Measurements from ENCODE around the gene TCP11L2. TPM values are rescaled to one million over a fixed set of nuclear protein-coding genes. Genes with fewer than 3 reads are reported as not detected.
"Not testable (repeated sequence)": the region's sequence is repeated elsewhere in the genome, so short reads cannot be mapped to it uniquely, and the experiment has no call there.

Gene TCP11L2
- total RNA-seq, 1 donor from 2014 or later, result 31.6 TPM

DNA sequence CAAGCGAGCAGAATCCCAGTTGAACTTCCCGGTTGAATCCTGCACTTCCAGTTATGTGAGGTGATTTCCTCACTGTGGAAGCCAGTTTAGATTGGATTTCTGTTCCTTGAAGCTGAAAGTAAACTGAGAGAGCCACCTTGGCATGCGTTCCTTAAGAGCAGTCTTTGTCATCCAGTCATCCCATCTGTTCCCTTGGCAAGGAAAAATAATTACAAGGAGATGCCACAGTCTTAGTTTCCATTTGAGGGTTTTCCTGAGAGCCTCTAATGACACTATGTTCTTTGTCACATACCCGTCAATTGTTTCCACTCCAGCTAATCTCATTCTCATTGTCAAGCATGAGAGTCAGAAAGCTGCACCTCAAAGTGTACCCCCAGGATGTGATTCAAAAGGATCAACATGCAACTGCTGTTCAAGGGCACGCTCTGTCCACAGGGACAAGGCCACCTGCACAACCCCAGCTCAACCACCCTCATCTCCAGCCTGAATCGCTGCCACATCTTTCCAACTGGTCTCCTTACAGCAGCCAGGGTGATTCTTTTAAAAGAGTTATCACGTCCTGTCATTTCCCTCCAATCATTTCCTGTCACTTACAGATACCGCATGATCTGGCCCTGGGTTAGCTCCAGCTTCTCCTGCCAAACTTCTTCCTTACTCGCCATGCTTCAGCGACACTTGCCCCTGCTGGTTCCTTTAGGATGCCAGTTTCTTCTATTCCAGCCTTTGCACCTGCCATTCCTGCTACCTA lies 18.0 kb upstream of the TCP11L2 start:
- DNase-seq (ENCODE audit: low read depth), result no peak
- Histone ChIP-seq H3K27me3 (ENCODE audit: control insufficient read depth, insufficient read depth, low read length) (no peaks in the 10 kb centered on the region), H3K36me3 (ENCODE audit: control insufficient read depth, insufficient read depth, low read length) (no peaks in the 10 kb centered on the region), H3K4me3 (ENCODE audit: low read depth, low read length) (no peak overlapping the region)
- TF ChIP-seq CTCF (IDR thresholded peaks at IDR 0.05; ENCODE audit: insufficient read depth, low read length, severe bottlenecking), result no peak
- FAIRE-seq, result no peak

DNA sequence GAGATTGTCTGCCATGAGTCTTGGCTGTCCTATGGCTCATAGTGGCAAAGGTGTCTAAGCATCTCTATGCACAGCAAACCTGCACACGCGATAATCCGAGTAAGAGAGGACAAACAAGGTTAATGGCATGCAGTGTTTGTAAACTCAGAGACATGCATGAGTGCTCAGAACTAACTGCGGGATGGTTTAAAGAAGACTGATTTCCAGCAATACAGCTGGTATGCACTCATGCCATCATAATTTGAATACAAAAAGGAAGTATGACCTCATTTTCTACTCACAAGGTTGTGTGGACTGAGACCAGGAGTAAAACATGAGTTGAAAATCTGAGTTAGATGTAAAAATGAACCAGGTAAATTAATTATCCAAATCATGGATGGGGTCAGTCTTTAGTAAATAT lies 16.6 kb upstream of the TCP11L2 start:
- DNase-seq (ENCODE audit: low read depth), result no peak
- no peak overlapping the region for H3K4me3 ChIP-seq (ENCODE audit: low read depth, low read length)
- no peak for TF ChIP-seq CTCF (IDR thresholded peaks at IDR 0.05; ENCODE audit: insufficient read depth, low read length, severe bottlenecking)
- no peak for FAIRE-seq
- no peaks in the 10 kb centered on the region for H3K36me3 ChIP-seq (ENCODE audit: control insufficient read depth, insufficient read depth, low read length)
- H3K27me3 ChIP-seq (ENCODE audit: control insufficient read depth, insufficient read depth, low read length), result no peaks in the 10 kb centered on the region

DNA sequence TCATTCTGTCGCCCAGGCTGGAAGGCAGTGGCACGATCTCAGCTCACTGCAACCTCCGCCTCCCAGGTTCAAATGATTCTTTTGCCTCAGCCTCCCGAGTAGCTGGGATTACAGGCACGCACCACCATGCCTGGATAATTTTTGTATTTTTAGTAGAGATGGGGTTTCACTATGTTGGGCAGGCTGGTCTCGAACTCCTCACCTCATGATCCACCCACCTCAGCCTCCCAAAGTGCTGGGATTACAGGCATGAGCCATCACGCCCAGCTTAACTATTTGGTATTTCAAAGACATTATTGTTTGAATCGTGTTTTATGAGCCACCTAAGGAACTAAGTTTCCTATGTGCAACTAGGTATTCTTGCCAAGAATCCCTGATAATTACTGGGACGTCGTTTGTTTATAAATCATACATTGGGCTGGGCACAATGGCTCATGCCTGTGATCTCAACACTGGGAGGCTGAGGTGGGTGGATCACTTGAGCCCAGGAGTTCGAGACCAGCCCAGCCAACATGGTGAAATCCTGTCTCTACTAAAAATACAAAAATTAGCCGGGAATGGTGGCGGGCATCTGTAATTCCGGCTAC lies 15.9 kb upstream of the TCP11L2 start:
- H3K4me3 ChIP-seq (ENCODE audit: low read depth, low read length); H3K27me3 ChIP-seq (ENCODE audit: control insufficient read depth, insufficient read depth, low read length); H3K36me3 ChIP-seq (ENCODE audit: control insufficient read depth, insufficient read depth, low read length); FAIRE-seq; DNase-seq (ENCODE audit: low read depth): not testable (repeated sequence)

- DNase-seq (ENCODE audit: low read depth) (no peak), FAIRE-seq (no peak)
- Histone ChIP-seq H3K36me3 (ENCODE audit: control insufficient read depth, insufficient read depth, low read length) (no peaks in the 10 kb centered on the region), H3K27me3 (ENCODE audit: control insufficient read depth, insufficient read depth, low read length) (no peaks in the 10 kb centered on the region), H3K4me3 (ENCODE audit: low read depth, low read length) (no peak overlapping the region)
- no peak for TF ChIP-seq CTCF (IDR thresholded peaks at IDR 0.05; ENCODE audit: insufficient read depth, low read length, severe bottlenecking)
Measured at GRCh38 chr12:106287364-106287763, 15.2 kb upstream of the TCP11L2 start.

DNA sequence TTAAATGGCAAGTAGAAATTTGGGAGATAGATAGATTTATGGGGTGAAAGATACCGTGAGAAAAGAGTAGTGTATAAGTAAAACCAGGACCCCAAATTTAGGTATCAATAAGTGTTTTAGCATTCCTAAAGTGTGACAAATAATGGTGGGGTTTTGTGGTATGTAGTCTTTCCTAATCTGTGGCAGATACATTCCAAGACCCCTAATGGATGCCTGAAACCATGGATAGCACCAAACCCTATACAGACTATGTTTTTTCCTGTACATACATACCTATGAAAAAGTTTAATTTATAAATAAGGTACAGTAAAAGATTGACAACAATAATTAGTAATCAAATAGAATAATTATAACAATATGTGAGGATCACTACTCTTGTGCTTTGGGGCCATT lies 14.4 kb upstream of the TCP11L2 start:
- FAIRE-seq (no peak), DNase-seq (ENCODE audit: low read depth) (no peak)
- Histone ChIP-seq H3K27me3 (ENCODE audit: control insufficient read depth, insufficient read depth, low read length) (no peaks in the 10 kb centered on the region), H3K4me3 (ENCODE audit: low read depth, low read length) (no peak overlapping the region), H3K36me3 (ENCODE audit: control insufficient read depth, insufficient read depth, low read length) (no peaks in the 10 kb centered on the region)
- no peak for TF ChIP-seq CTCF (IDR thresholded peaks at IDR 0.05; ENCODE audit: insufficient read depth, low read length, severe bottlenecking)

DNA sequence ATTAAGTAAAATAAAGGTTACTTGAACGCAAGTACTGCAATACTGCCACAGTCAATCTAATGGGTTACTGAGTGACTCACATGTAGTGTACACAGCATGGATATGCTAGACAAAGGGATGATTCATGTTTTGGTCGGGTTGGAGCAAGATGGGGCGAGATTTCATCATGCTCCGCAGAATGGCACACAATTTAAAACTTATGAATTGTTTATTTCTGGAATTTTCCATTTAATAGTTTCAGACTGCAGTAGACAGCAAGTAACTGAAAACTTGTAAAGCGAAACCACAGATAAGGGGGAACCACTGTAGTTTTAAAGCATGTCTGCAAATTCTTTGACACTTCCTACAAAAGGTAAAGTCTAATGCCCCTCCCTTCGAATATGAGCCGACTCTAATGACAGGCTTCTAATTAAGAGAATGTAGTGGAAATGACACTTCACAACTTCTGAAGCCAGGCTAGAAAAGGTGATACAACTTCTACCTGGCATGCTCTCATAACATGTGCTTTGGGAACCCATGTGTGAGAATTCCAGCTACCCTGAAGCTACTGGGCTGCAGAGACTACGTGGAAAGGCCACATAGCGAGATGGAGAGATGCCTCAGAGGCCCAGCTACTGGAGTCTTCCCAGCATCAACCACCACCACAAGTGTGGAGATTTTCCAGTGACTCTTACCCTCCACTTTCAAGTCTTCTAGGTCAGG lies 13.9 kb upstream of the TCP11L2 start:
- Histone ChIP-seq H3K36me3 (ENCODE audit: control insufficient read depth, insufficient read depth, low read length) (no peaks in the 10 kb centered on the region), H3K4me3 (ENCODE audit: low read depth, low read length) (no peak overlapping the region), H3K27me3 (ENCODE audit: control insufficient read depth, insufficient read depth, low read length) (no peaks in the 10 kb centered on the region)
- FAIRE-seq (no peak), DNase-seq (ENCODE audit: low read depth) (peak; percentile 98)
- no peak for TF ChIP-seq CTCF (IDR thresholded peaks at IDR 0.05; ENCODE audit: insufficient read depth, low read length, severe bottlenecking)
